AG09309 (cell line): ENCODE data around the gene CD34.

Source experiments
- DNase-seq: peaks from one replicate; pipeline ENCODE4 v3.0.0-alpha.2; 2010; ENCODE audit warnings: low read depth
- H3K4me3 ChIP-seq: 2 replicates; pipeline ENCODE4 v1.5.1; 2011; ENCODE audit warnings: mild to moderate bottlenecking, low read depth, low read length, moderate library complexity; ENCODE audit not compliant: control insufficient read depth
- TF ChIP-seq, protein P1 (sequence below): IDR thresholded peaks from 2 replicates; pipeline ENCODE4 v1.5.1; 2011; ENCODE audit warnings: mild to moderate bottlenecking, low read depth, low read length, inconsistent platforms; ENCODE audit not compliant: insufficient read depth, control insufficient read depth; ENCODE audit errors: missing control alignments

The CD34 gene

DNA sequence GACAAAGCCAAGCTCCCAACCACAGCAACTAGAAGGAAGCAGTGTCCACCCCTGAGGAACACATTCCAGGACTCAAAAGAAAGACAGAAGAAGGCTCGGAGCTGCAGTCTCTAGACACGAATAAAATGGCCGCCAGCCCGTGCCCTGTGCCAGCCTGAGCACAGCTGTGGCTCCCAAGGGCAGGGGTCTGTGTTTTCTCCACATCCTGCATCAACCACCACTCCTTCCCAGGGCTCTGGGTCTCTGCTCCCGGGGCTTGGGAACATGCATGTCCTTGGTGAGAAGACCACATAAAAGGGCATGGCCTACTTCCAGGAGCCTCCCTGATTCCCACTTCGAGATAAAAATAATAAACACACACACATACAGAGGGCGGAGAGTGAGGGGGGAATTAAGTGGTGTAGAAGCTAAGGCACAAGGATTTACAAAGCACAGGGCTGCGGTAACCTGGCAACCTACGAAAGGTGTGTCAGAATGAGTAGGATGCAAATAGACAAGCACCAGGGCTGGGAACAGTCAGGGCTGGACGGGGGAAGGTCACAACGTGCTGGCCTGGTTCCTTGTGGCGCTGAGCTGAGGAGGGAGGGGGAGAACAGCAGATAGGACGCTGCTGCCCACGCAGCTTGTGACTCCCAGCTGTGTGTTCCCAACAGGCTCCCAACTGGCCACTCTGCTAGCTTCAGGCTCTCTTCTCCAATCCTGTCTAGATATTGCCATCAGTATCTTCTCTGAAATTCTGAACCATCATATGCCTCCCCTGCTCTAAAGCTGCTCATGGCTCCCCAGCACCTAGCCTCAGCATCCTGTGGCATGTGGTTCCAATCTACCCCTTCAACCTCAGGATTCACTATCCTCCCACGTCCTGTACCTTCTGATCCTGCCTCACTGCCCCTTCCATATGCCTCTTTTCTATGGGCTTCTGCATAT lies 72.5 kb downstream of the CD34 start:
- DNase-seq = no peak
- TF ChIP-seq, protein P1, sequence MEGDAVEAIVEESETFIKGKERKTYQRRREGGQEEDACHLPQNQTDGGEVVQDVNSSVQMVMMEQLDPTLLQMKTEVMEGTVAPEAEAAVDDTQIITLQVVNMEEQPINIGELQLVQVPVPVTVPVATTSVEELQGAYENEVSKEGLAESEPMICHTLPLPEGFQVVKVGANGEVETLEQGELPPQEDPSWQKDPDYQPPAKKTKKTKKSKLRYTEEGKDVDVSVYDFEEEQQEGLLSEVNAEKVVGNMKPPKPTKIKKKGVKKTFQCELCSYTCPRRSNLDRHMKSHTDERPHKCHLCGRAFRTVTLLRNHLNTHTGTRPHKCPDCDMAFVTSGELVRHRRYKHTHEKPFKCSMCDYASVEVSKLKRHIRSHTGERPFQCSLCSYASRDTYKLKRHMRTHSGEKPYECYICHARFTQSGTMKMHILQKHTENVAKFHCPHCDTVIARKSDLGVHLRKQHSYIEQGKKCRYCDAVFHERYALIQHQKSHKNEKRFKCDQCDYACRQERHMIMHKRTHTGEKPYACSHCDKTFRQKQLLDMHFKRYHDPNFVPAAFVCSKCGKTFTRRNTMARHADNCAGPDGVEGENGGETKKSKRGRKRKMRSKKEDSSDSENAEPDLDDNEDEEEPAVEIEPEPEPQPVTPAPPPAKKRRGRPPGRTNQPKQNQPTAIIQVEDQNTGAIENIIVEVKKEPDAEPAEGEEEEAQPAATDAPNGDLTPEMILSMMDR = no peak
- H3K4me3 ChIP-seq = no peak overlapping the region

DNA sequence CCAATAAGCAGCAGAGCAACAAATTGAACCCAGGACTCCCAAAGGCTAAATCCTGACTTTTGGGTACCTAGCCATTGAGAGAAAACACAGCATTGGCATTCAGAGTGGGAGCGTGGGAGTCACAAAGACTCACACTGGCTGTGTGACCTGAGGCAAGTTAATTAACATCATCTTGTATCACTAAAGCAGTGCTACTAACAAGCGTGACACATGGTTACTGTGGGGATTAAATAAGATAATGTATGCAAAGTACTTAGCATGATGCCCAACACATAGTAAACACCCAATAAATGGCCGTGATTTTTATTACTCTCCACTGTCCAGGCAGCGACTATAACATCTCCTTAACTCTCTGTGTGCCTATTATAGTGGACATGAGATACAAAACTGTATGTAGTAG lies 73.3 kb downstream of the CD34 start:
- TF ChIP-seq, protein P1 = no peak
- DNase-seq = no peak
- H3K4me3 ChIP-seq = no peak overlapping the region

DNA sequence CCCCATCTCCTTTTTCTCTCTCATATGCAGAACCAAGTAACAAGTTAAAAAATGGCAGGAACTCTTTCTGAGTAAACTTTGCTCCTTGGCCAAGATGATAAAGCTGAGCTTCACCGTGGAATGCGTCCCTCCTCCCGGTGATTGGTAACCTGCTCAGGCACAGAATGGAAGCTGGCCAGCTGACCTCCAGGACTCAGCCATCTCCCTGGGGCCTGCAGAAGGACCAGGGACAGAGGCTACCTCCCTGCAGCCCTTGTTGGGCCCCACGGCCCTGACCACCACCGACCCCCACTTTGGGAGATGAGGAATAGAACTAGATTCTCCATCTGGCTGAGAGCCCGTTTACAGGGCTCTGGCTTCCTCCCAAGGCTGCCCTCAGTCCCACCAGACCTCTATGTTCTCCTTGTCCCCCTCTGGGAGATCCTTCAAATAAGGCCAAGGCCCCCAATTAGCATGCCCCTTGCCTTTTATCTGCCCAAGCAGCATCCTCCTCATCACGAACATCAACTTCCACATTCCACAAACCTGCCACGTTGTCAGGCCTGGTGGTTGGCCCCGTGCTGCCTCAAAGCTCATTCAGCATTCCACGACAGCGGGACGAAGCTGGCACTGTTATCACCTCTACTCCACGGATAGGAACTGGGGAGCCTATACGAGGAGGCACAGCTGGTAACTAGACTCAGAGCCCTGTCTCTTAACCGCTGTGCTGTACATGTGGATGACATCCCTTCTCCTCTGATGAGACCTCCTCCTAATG lies 74.2 kb downstream of the CD34 start:
- TF ChIP-seq, protein P1 = no peak
- DNase-seq = no peak
- no peak overlapping the region for H3K4me3 ChIP-seq

DNA sequence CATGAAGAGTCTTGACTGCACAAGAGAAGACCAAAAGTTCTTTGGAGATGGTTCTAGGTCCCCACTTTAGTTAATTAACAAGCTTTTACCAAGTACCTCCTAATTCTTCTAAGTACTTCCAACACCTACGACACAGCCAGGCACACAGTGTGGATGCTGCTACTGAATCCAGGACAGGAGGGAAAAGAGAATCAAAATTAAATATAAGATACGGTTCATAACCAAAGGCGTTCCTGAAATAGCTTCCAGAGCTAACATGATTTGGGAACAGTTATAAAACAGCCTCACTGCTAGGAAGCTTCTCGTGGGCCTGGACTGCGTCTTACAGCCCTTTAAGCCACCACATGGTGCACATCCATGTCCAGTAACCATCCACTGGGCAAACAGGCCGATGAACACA lies 75.0 kb downstream of the CD34 start:
- TF ChIP-seq, protein P1 = no peak

DNA sequence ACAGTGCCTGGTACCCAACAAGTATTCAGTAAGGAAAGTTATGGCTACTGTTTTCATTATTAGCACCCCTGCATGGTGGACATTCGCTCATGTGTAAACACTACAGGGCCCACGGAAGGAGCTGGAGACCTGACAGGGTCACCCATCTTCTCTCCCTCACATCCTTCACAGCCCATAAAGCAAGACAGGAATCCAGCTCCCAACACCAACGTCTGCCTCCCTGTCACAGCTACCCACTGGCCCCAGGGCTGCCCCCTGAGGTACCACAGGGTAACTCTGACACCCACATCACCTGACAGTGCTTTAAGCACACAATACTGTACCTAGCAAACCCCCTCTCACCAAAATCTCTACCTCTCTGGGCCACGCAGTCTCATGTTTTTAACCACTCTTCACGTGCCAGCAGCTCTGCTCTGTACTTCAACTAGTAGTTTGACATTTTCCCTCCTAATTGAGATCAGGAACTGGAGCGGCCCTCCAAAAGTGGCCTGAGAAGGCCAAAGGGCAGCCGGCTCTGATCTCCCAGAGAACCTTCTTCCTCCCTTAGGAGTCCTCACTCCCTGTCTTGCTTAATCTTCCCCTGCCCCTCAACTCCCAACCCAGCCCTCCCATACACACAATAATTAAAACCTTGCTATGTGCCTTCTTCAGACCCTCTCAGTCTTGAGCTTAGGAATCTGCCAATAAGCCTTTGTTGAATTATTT lies 76.8 kb downstream of the CD34 start:
- no peak for DNase-seq
- H3K4me3 ChIP-seq = no peak overlapping the region
- TF ChIP-seq, protein P1 = no peak

More for the DNA sequence above, 75.0 kb downstream of the CD34 start:
- no peak overlapping the region for H3K4me3 ChIP-seq
- no peak for DNase-seq

DNA sequence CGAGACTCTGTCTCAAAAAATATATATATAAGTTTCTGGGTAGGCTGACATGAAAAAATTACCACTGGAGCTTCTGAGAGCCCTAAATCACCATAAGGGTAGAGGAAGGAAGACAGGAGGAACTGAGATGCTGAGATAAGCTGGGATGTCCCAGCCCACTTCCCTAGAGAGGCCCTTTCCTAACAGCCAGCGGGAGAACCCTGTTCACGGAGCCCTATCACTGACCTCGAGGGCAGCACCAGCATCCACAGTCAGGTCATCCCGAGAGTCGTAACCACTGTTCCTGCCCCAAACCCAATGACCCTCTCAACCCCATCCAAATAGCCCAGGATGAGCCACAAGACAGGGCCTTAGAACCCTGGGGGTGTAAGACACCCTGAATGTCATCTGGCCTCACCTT lies 77.5 kb downstream of the CD34 start:
- DNase-seq = no peak
- no peak overlapping the region for H3K4me3 ChIP-seq
- TF ChIP-seq, protein P1 = no peak
